B cell (primary cell): ENCODE data around the gene TTL.

ENCODE experiments used
- CTCF ChIP-seq: fragments of 200-600 bp; IDR thresholded peaks from one replicate; pipeline ENCODE4 v1.8.0; 2022; ENCODE audit warnings: antibody characterized with exemption, mild to moderate bottlenecking
- EZH2 ChIP-seq: IDR thresholded peaks from 2 replicates; pipeline ENCODE4 v1.6.1; 2012; ENCODE audit warnings: borderline replicate concordance, low read depth, mild to moderate bottlenecking, moderate library complexity, low read length; ENCODE audit not compliant: insufficient read depth, poor library complexity, severe bottlenecking

- no peak for TF ChIP-seq CTCF
- TF ChIP-seq EZH2: no peak
Observed at GRCh38 chr2:112518807-112519206, 36.9 kb downstream of the TTL start.
